IMR-90 (cell line): ENCODE results near the gene MUTYH. TPM values are rescaled to one million over a fixed set of nuclear protein-coding genes. Genes with fewer than 3 reads are reported as not detected.
"Not testable (repeated sequence)": the region's sequence is repeated elsewhere in the genome, so short reads cannot be mapped to it uniquely, and the experiment has no call there.

Source experiments
- ATAC-seq: fragments of 200-7000 bp; cut with Tn5 transposase; 2 replicates; pipeline ENCODE4 v1.9.1; 2020; ENCODE audit warnings: low read depth, mild to moderate bottlenecking, moderate library complexity
- BruUV-seq: library from RNA; stranded (reverse); fragments of 400-500 nt; replicated peaks from 2 replicates; lab custom pipeline; 2021; lab: Mats Ljungman, UMichigan
- CTCF ChIA-PET: fragments of 300-600 bp; formaldehyde crosslinking; extraction: SDS; loops from one replicate; lab custom pipeline; 2021; ENCODE audit warnings: antibody characterized with exemption; lab: Yijun Ruan, JAX
- POLR2A ChIA-PET: fragments of 300-600 bp; sonication (Branson Sonifier 250); formaldehyde crosslinking; loops from one replicate; lab custom pipeline; 2022; ENCODE audit warnings: antibody characterized with exemption; ENCODE audit not compliant: unreplicated experiment; lab: Charles Lee
- DNase-seq: peaks from one replicate; pipeline ENCODE4 v3.0.0; 2013
- H2AFZ ChIP-seq: replicated peaks from 2 replicates; pipeline ENCODE3; 2013; ENCODE audit warnings: low read length, mild to moderate bottlenecking; ENCODE audit not compliant: poor library complexity
- H2AK5ac ChIP-seq: 2 replicates; pipeline ENCODE4 v1.6.1; 2013; ENCODE audit warnings: low read depth, low read length, inconsistent platforms
- H2AK9ac ChIP-seq: replicated peaks from 2 replicates; pipeline ENCODE3; 2013; ENCODE audit warnings: mild to moderate bottlenecking, low read depth, low read length, moderate library complexity; ENCODE audit not compliant: poor library complexity
- H2BK120ac ChIP-seq: 2 replicates; pipeline ENCODE4 v1.6.1; 2013; ENCODE audit warnings: low read depth, low read length, inconsistent platforms
- H2BK15ac ChIP-seq: 3 replicates; pipeline ENCODE4 v1.6.1; 2013; ENCODE audit warnings: low read depth, low read length, inconsistent platforms
- H2BK20ac ChIP-seq: 2 replicates; pipeline ENCODE4 v1.6.1; 2013; ENCODE audit warnings: low read depth, mild to moderate bottlenecking, inconsistent platforms, low read length, moderate library complexity
- H2BK5ac ChIP-seq: 2 replicates; pipeline ENCODE4 v1.6.1; 2013; ENCODE audit warnings: mild to moderate bottlenecking, low read depth, low read length, inconsistent platforms; ENCODE audit not compliant: poor library complexity, severe bottlenecking
- H3K14ac ChIP-seq: replicated peaks from 2 replicates; pipeline ENCODE4 v1.6.1; 2013; ENCODE audit warnings: low read depth, low read length, inconsistent platforms
- H3K18ac ChIP-seq: 2 replicates; pipeline ENCODE4 v1.6.1; 2013; ENCODE audit warnings: low read depth, low read length, control low read depth
- H3K23ac ChIP-seq: 2 replicates; pipeline ENCODE4 v1.6.1; 2013; ENCODE audit warnings: low read depth, low read length, inconsistent platforms
- H3K27ac ChIP-seq: 2 replicates; pipeline ENCODE4 v1.5.1; 2013; ENCODE audit warnings: mild to moderate bottlenecking, control low read depth, low read length; ENCODE audit not compliant: insufficient read depth
- H3K27me3 ChIP-seq: 2 replicates; pipeline ENCODE4 v1.6.1; 2013; ENCODE audit warnings: low read length; ENCODE audit not compliant: control insufficient read depth, insufficient read depth
- H3K36me3 ChIP-seq: 2 replicates; pipeline ENCODE4 v1.6.1; 2013; ENCODE audit warnings: low read length, mixed read lengths; ENCODE audit not compliant: control insufficient read depth, insufficient read depth
- H3K4ac ChIP-seq: 2 replicates; pipeline ENCODE4 v1.6.1; 2013; ENCODE audit warnings: low read depth, low read length, inconsistent platforms
- H3K4me1 ChIP-seq: 2 replicates; pipeline ENCODE4 v1.6.1; 2013; ENCODE audit warnings: low read length, mixed read lengths; ENCODE audit not compliant: control insufficient read depth, insufficient read depth
- H3K4me2 ChIP-seq: 2 replicates; pipeline ENCODE4 v1.6.1; 2013; ENCODE audit warnings: low read depth, mild to moderate bottlenecking, control low read depth, low read length, moderate library complexity
- H3K4me3 ChIP-seq: 2 replicates; pipeline ENCODE4 v1.5.1; 2013; ENCODE audit warnings: low read depth, mild to moderate bottlenecking, control low read depth, low read length, moderate library complexity; ENCODE audit not compliant: insufficient read depth
- H3K56ac ChIP-seq: 2 replicates; pipeline ENCODE4 v1.6.1; 2013; ENCODE audit warnings: low read length, inconsistent platforms; ENCODE audit not compliant: insufficient read depth; ENCODE audit errors: extremely low read depth
- H3K79me1 ChIP-seq, 2 experiments: 2 replicates each; pipeline ENCODE4 v1.6.1; 2013; ENCODE audit warnings: low read length in 2 of 2, inconsistent platforms in 1 of 2, low read depth in 1 of 2
- H3K9ac ChIP-seq: 2 replicates; pipeline ENCODE4 v1.6.1; 2013; ENCODE audit warnings: low read depth, low read length, control low read depth
- H3K9me1 ChIP-seq: 2 replicates; pipeline ENCODE4 v1.6.1; 2013; ENCODE audit warnings: low read length, inconsistent platforms; ENCODE audit not compliant: insufficient read depth
- H3K9me3 ChIP-seq: 2 replicates; pipeline ENCODE4 v1.6.1; 2013; ENCODE audit warnings: low read length; ENCODE audit not compliant: control insufficient read depth, insufficient read depth
- H4K20me1 ChIP-seq: 2 replicates; pipeline ENCODE4 v1.6.1; 2013; ENCODE audit warnings: low read length, inconsistent platforms; ENCODE audit not compliant: insufficient read depth
- H4K5ac ChIP-seq: 2 replicates; pipeline ENCODE4 v1.6.1; 2013; ENCODE audit warnings: mild to moderate bottlenecking, low read depth, low read length, control low read depth
- H4K8ac ChIP-seq, 2 experiments: 2 replicates each; pipeline ENCODE4 v1.6.1; 2013; ENCODE audit warnings: low read depth in 2 of 2, low read length in 2 of 2, control low read depth in 1 of 2, inconsistent platforms in 1 of 2
- H4K91ac ChIP-seq: 2 replicates; pipeline ENCODE4 v1.6.1; 2013; ENCODE audit warnings: low read depth, low read length, inconsistent platforms; ENCODE audit not compliant: insufficient read depth
- WGBS, 2 experiments: methylation state at CpG; one replicate each; pipeline versions ENCODE4 v1.1.5 to v1.1.7; 2013; ENCODE audit warnings: missing lambda C conversion rate in 2 of 2; ENCODE audit not compliant: insufficient read length in 1 of 2; ENCODE audit errors: extremely low coverage in 2 of 2; 5-methylcytosine and 5-hydroxymethylcytosine counted together
- dilution Hi-C: fragments of 300-500 bp; cut with HindIII; formaldehyde crosslinking; loops from one replicate; pipeline ENCODE4 v1.14.3; 2018; ENCODE audit warnings: low sequenced_read_pairs; ENCODE audit not compliant: unreplicated experiment
- in situ Hi-C: fragments of 300-500 bp; cut with MboI; formaldehyde crosslinking; loops from 3 replicates; pipeline ENCODE4 v1.14.3; 2019; ENCODE audit warnings: low sequenced_read_pairs, inconsistent platforms, mixed read lengths
- intact Hi-C: fragments of 100-400 bp; cut with micrococcal nuclease; formaldehyde crosslinking; loops from 2 replicates; pipeline ENCODE4 v1.10.0; 2022
- polyA plus RNA-seq, 3 experiments: library from polyadenylated mRNA; depleted of rRNA; stranded (reverse); fragments of >200 nt; gene quantifications; 2 replicates each; pipeline ENCODE4 v1.2.3, GENCODE V29; 2012; ENCODE audit warnings: low replicate concordance in 1 of 3
- total RNA-seq: library from RNA; depleted of rRNA; stranded (reverse); fragments of >200 nt; gene quantifications from 2 replicates; pipeline ENCODE4 v1.2.3, GENCODE V29; 2012

MUTYH gene
- total and polyA plus RNA-seq, 2 of the 4 experiments (the other 2 are of a cell fraction), result 9.1 to 14.6 TPM

DNA sequence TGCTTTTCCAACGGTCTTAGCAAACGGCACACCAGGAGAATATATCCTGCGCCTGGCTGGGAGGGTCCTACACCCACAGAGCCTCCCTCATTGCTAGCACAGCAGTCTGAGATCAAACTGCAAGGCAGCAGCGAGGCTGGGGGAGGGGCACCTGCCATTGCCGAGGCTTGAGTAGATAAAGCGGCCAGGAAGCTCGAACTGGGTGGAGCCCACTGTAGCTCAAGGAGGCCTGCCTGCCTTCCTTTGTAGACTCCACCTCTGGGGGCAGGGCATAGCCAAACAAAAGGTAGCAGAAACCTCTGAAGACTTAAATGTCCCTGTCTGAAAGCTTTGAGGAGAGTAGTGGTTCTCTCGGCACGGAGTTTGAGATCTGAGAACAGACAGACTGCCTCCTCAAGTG lies 55.4 kb downstream of the MUTYH start:
- H3K27me3 ChIP-seq, H3K56ac ChIP-seq, H4K5ac ChIP-seq, dilution Hi-C loops, H3K9me3 ChIP-seq, H4K91ac ChIP-seq, H2BK20ac ChIP-seq, H3K79me1 ChIP-seq, H4K20me1 ChIP-seq, H3K4ac ChIP-seq, BruUV-seq, H3K4me1 ChIP-seq, H3K9me1 ChIP-seq, in situ Hi-C loops, POLR2A ChIA-PET, H2BK120ac ChIP-seq, H2BK5ac ChIP-seq, H3K27ac ChIP-seq, H3K18ac ChIP-seq, H3K14ac ChIP-seq, H3K4me3 ChIP-seq, intact Hi-C loops, ATAC-seq, H3K23ac ChIP-seq, H2BK15ac ChIP-seq, DNase-seq, H4K8ac ChIP-seq, CTCF ChIA-PET, H2AK9ac ChIP-seq, H2AFZ ChIP-seq, H3K9ac ChIP-seq, H3K36me3 ChIP-seq, H2AK5ac ChIP-seq, H3K4me2 ChIP-seq: not testable (repeated sequence)
- WGBS, 2 experiments, result 49% methylated on average over 3 of the region's 9 CpGs; no CpG with 5 or more reads in 1 of the 2 experiments
